ENCODE data around the gene SHC1.

The SHC1 gene

GRCh38 chr1:154973344-154974101 is 3.0 kb upstream of the SHC1 start:
- peak; percentile 53 for DNase-seq

GRCh38 chr1:154972517-154973343 is 2.2 kb upstream of the SHC1 start:
- DNase-seq: peak; percentile 54

GRCh38 chr1:154972213-154972516 is 1.6 kb upstream of the SHC1 start:
- no peak for DNase-seq

- DNase-seq: no peak
These were observed 923 bp upstream of the SHC1 start for GRCh38 chr1:154971341-154971998.

GRCh38 chr1:154969860-154970452 is 591 bp downstream of the SHC1 start:
- no peak for DNase-seq

- no peak for DNase-seq
These were observed 1.3 kb downstream of the SHC1 start for GRCh38 chr1:154969246-154969645.

- no peak for DNase-seq
These were observed 1.8 kb downstream of the SHC1 start for GRCh38 chr1:154968731-154969130.

GRCh38 chr1:154967331-154967950 is 3.1 kb downstream of the SHC1 start:
- DNase-seq: no peak

GRCh38 chr1:154966111-154966510 is 4.4 kb downstream of the SHC1 start:
- no peak for DNase-seq

GRCh38 chr1:154964359-154964758 is 6.2 kb downstream of the SHC1 start:
- DNase-seq: no peak

- DNase-seq: no peak
These were observed 6.9 kb downstream of the SHC1 start for GRCh38 chr1:154963643-154964042.

GRCh38 chr1:154962795-154963330 is 7.7 kb downstream of the SHC1 start:
- no peak for DNase-seq

- no peak for DNase-seq
These were observed 8.3 kb downstream of the SHC1 start for GRCh38 chr1:154962156-154962749.

GRCh38 chr1:154961207-154962155 is 9.1 kb downstream of the SHC1 start, which contains the start of gene PYGO2:
TSS of gene PYGO2 (minus strand) at chr1:154961782. CDS start at chr1:154961576, 206 bp downstream.
- DNase-seq: peak; percentile 91

GRCh38 chr1:154960446-154961136 is 10.0 kb downstream of the SHC1 start:
- DNase-seq: no peak

- DNase-seq: no peak
These were observed 11.1 kb downstream of the SHC1 start for GRCh38 chr1:154959426-154959780.

- no peak for DNase-seq
These were observed 11.7 kb downstream of the SHC1 start for GRCh38 chr1:154958681-154959425.

- DNase-seq: no peak
These were observed 12.5 kb downstream of the SHC1 start for GRCh38 chr1:154958036-154958435.

GRCh38 chr1:154957091-154957657 is 13.4 kb downstream of the SHC1 start:
- DNase-seq: no peak

All from 8988T (cell line).